ENCODE data around the gene CARMIL1.

The CARMIL1 gene

DNA sequence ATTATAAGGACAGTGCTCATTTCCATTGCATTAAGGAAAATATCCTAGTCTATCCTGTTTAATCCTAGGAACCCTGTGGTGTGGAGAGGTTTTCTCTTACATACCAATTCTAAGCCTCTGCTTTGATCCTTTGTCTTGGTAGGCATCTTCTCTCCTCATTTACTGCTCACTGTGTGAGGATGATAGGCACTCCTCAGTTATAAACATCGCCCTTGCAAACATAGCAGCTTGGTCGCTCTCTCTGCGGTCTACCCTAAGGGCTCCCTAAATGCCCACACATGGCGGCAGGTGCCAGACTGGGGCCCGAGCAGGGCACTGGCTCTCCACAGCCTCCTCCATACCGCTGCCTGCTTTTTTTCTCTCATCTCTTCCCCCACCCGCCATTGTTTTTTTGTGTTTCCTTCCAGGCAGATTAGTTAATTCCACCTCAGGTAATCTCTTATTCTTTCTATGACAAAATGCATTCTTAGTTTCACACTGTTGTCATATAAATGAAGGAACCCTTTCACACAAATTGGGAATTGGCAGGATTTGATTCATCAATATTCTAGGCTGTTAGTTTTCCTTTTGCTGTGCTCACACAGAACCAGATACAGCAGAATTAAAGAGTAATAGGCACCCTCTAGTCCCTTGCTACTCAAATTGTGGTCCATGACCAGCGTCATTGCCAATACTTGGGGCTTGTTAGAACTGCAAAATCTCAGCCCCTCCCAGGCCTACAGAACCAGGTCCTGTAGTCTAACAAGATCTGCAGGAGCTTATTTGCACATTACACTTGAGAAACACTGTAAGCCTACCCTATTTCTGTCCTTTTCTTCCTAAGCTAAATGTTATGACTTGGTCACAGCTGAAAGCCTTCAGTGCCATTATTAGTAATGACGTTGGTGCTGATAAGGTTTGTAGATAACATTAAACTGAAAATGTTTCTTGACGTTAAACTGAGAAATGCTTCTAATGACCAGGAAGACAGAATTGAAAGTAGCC is 36.3 kb downstream of the CARMIL1 start:
- DNase-seq (ENCODE audit: low read depth) = no peak
- TF ChIP-seq, protein P1, sequence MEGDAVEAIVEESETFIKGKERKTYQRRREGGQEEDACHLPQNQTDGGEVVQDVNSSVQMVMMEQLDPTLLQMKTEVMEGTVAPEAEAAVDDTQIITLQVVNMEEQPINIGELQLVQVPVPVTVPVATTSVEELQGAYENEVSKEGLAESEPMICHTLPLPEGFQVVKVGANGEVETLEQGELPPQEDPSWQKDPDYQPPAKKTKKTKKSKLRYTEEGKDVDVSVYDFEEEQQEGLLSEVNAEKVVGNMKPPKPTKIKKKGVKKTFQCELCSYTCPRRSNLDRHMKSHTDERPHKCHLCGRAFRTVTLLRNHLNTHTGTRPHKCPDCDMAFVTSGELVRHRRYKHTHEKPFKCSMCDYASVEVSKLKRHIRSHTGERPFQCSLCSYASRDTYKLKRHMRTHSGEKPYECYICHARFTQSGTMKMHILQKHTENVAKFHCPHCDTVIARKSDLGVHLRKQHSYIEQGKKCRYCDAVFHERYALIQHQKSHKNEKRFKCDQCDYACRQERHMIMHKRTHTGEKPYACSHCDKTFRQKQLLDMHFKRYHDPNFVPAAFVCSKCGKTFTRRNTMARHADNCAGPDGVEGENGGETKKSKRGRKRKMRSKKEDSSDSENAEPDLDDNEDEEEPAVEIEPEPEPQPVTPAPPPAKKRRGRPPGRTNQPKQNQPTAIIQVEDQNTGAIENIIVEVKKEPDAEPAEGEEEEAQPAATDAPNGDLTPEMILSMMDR (conservative IDR thresholded peaks at IDR 0.05; ENCODE audit: low read length) = no peak
- no peak overlapping the region for H3K4me3 ChIP-seq (ENCODE audit: low read length)

DNA sequence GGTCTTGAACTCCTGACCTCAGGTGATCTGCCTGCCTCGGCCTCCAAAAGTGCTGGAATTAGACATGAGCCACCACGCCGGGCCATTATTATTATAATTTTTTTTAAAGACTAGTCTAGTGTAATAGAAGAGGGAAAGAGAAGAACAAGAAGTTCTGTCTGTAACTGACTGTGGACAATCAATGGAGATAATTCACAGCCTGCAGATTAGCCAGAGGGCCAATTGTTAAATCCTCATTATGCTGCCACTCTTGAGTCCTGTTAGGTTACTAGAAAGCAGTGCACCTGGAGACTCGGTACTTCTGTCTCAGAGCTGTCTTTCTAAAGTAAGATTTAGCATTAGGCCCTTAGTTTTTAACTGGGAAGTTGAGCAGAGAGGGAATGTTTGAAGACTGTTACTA is 37.5 kb downstream of the CARMIL1 start:
- TF ChIP-seq, protein P1 (conservative IDR thresholded peaks at IDR 0.05; ENCODE audit: low read length) = no peak
- H3K4me3 ChIP-seq (ENCODE audit: low read length) = no peak overlapping the region
- no peak for DNase-seq (ENCODE audit: low read depth)

DNA sequence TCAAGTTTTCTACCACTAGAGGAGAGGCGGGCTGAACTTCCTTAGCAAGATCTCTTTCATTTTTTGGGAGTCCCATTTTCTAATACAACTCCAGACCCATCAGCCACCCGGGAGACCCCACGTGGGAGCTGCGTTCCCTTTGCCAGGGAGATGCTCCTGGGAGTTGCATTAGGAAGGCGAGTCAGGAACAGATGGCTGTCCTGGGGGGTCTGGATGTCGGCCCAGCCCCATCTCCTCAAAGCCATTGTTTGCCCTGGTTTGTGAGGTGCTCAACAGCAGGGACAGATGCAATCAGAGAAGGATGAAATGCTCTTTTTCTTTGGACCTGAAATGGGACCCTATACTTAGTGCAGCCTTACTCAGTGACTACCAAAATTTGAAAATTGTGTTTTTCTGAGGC is 39.4 kb downstream of the CARMIL1 start:
- TF ChIP-seq, protein P1 (conservative IDR thresholded peaks at IDR 0.05; ENCODE audit: low read length) = no peak
- DNase-seq (ENCODE audit: low read depth) = no peak
- H3K4me3 ChIP-seq (ENCODE audit: low read length) = no peak overlapping the region

DNA sequence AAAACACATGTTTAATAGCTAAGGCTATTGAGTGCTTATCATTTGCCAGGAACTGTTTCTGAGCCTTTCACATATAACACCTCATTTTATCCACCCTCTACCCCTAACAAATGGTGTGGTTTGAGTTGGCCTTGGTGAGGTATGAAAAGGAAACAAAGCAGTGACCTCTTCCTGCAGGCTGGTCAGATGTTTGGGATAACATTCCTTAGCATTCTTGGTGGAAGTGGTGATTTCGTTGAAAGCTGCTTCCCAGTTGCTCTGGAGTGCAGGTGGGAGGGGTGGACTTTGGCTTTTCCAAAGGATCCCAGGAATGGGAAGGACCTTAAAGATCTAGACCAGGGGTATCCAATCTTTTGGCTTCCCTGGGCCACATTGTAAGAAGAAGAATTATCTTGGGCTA is 41.3 kb downstream of the CARMIL1 start:
- H3K4me3 ChIP-seq (ENCODE audit: low read length) = no peak overlapping the region
- peak; percentile 31 for DNase-seq (ENCODE audit: low read depth)
- TF ChIP-seq, protein P1 (conservative IDR thresholded peaks at IDR 0.05; ENCODE audit: low read length) = no peak

GRCh38 chr6:25322692-25323091 is 43.5 kb downstream of the CARMIL1 start:
- H3K4me3 ChIP-seq (ENCODE audit: low read length) = no peak overlapping the region
- no peak for DNase-seq (ENCODE audit: low read depth)
- TF ChIP-seq, protein P1 (conservative IDR thresholded peaks at IDR 0.05; ENCODE audit: low read length) = no peak

- TF ChIP-seq, protein P1 (conservative IDR thresholded peaks at IDR 0.05; ENCODE audit: low read length) = no peak
- peak; percentile 61 for DNase-seq (ENCODE audit: low read depth)
Observed at GRCh38 chr6:25324066-25324762, 45.0 kb downstream of the CARMIL1 start.

More at GRCh38 chr6:25324066-25324762, 45.0 kb downstream of the CARMIL1 start:
- H3K4me3 ChIP-seq (ENCODE audit: low read length) = no peak overlapping the region
